Dendritic cell treated with granulocyte-macrophage colony-stimulating factor and Interleukin-4, amounts not matched to agents 40 ng/mL and 50 ng/mL, for 4 days (primary cell): ENCODE data around the gene PDE2A.

ENCODE experiments used
- H3K27ac Mint-ChIP-seq: one replicate; pipeline ENCODE4 v1.8.0; 2022; ENCODE audit warnings: mild to moderate bottlenecking, mixed read lengths
- H3K27me3 Mint-ChIP-seq: one replicate; pipeline ENCODE4 v1.8.0; 2022; ENCODE audit warnings: mild to moderate bottlenecking, mixed read lengths
- H3K36me3 Mint-ChIP-seq: one replicate; pipeline ENCODE4 v1.8.0; 2022; ENCODE audit warnings: low read depth, mixed read lengths
- H3K4me1 Mint-ChIP-seq: one replicate; pipeline ENCODE4 v1.8.0; 2022; ENCODE audit warnings: low read depth, mixed read lengths
- H3K4me3 Mint-ChIP-seq: one replicate; pipeline ENCODE4 v1.8.0; 2022; ENCODE audit warnings: mild to moderate bottlenecking, moderate library complexity, mixed read lengths
- H3K9me3 Mint-ChIP-seq: one replicate; pipeline ENCODE4 v1.8.0; 2022; ENCODE audit warnings: mixed read lengths
- intact Hi-C: fragments of 100-400 bp; cut with micrococcal nuclease; formaldehyde crosslinking; loops from one replicate; pipeline ENCODE4 v1.15.0; 2022

Gene PDE2A

DNA sequence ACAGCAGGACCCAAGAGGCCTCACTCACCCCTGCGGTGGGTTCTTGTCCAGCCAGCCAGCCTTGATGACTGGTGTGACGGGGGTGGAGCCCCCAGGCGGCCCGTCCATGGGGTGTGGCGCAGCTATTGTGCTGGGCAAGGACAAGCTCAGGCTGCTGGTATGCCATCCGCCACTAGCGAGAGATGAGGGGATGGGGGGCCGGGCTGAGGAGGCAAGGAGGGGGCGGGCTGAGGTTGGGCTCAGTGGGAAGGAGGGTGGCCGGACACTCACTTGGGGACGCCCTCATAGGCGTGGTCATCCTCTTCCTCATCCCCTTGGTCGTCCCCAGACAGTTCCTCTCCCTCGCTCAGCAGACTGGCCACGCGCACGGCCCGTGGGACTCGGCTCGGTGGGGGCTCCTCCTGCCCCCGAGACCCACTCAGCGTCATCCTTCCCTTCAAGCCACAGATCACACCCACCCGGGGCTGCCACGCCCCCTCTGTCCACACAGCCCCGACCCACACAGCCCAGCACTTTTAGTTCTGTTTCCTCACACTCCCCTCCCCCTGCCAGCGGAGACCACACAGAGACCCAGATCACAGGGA lies 38.0 kb upstream of the PDE2A start:
- Mint-ChIP-seq H3K27me3 (no peaks in the 10 kb centered on the region), H3K4me1 (peaks cover 97% of the 10 kb centered on the region), H3K9me3 (no peaks in the 10 kb centered on the region), H3K4me3 (peak overlapping the region; percentile 64), H3K27ac (peak overlapping the region; percentile 84), H3K36me3 (peaks cover 100% of the 10 kb centered on the region)
- intact Hi-C loops = no loop called here

DNA sequence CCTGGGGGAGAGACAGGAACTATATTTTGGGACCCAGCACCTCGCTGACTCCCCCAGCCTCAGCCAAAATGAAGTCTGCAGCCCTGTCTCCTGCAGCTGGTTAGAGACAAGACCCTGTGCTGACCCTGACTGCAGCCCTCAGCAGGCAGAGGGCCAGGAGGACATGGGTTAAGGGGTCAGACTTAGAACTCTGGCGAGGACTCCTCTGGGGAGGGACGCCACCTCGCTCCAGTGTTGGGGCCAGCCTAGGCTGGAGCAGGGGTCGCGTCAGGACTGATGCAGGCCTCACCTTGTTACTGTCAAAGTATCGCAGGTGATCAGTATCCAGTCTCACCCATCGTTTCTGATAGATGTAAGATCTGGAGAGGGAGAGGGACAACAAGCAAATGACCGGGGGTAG lies 36.9 kb upstream of the PDE2A start:
- Mint-ChIP-seq H3K9me3 (no peaks in the 10 kb centered on the region), H3K36me3 (peaks cover 100% of the 10 kb centered on the region), H3K27ac (no peak overlapping the region), H3K4me1 (peaks cover 97% of the 10 kb centered on the region), H3K27me3 (no peaks in the 10 kb centered on the region), H3K4me3 (no peak overlapping the region)
- intact Hi-C loops = no loop called here

DNA sequence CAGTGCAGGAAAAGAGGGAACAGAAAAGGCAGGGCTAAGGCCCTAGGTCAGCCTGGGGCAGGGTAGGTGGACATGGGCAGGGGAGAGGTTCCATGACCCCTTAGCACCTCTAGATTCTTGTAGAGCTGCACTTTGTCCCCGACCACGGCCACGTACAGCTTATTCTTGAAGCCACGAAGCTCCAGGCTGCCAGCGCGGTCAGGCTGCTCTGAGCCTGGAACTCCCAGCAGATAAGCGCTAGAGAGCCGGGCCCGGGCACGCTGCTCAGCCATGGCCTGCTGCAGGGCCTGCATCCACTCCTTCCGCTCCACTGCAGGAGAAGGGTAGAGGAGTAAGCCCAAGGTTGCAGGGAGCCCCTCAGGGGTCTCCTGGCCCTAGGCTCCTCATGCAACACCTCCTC lies 36.1 kb upstream of the PDE2A start:
- H3K9me3 Mint-ChIP-seq = no peaks in the 10 kb centered on the region
- no peak overlapping the region for H3K4me3 Mint-ChIP-seq
- no peak overlapping the region for H3K27ac Mint-ChIP-seq
- peaks cover 100% of the 10 kb centered on the region for H3K36me3 Mint-ChIP-seq
- H3K4me1 Mint-ChIP-seq = peaks cover 95% of the 10 kb centered on the region
- intact Hi-C loops = no loop called here
- H3K27me3 Mint-ChIP-seq = no peaks in the 10 kb centered on the region

DNA sequence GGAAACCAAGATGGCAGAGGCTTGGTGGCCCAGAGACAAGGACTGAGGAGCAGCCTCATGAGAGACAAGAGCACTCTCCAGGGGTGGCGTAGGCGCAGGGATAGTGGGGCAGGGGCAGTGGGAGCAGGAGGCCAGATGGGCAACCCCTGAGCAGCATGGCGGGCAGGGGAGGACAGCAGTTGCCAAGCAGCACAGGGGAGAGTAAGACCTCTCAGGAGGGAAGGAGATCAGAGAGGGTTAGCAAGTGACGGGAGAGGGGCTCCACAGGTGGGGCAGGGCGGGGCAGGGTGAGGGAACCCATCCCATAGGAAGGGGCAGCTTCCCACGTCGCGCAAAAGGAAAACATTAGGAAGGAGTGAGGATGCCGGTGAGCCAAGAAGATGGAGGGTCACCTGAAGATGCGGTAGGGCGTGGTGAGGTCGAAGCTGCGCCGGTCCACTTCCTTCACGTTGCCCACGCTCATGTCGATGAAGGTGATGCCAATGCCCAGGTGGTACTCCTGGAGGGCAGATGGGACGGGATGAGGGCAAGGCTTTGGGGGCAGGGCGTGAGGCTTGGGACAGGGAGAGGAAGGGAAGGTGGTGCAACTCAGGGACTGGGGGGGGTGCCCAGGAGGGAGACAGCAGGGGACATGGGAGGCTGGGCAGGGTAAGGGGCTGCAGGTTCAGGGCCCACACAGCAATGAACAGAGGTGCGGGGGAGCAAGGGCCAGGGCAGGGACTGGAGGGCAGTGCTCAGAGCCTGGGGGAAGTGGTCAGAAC lies 35.4 kb upstream of the PDE2A start:
- no peak overlapping the region for H3K4me3 Mint-ChIP-seq
- H3K27ac Mint-ChIP-seq = peak overlapping the region; percentile 21
- no peaks in the 10 kb centered on the region for H3K27me3 Mint-ChIP-seq
- peaks cover 89% of the 10 kb centered on the region for H3K4me1 Mint-ChIP-seq
- H3K9me3 Mint-ChIP-seq = no peaks in the 10 kb centered on the region
- H3K36me3 Mint-ChIP-seq = peaks cover 100% of the 10 kb centered on the region
- intact Hi-C loops = no loop called here

DNA sequence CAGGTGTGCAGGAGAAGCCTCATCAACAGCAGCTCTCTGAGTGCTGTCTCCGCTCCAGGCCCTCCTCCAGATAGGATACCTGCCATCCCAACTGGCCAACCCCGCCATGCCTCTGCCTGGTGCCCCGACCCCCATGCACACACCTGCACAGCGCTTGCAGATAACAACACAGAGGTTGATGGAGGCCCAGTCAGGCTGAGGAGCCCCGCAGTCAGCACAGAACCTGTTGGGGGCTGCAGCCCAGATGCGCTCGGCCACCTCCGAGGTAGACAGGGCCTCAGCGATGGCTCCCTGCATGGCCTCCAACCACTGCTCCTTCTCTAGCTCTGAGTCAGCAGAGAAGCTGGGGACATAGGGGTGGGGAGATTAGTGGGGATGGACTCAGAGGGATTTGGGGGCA lies 32.8 kb upstream of the PDE2A start:
- intact Hi-C loops = no loop called here
- H3K9me3 Mint-ChIP-seq = no peaks in the 10 kb centered on the region
- H3K27me3 Mint-ChIP-seq = no peaks in the 10 kb centered on the region
- peaks cover 100% of the 10 kb centered on the region for H3K36me3 Mint-ChIP-seq
- peak overlapping the region; percentile 18 for H3K27ac Mint-ChIP-seq
- H3K4me3 Mint-ChIP-seq = no peak overlapping the region
- H3K4me1 Mint-ChIP-seq = peaks cover 63% of the 10 kb centered on the region

DNA sequence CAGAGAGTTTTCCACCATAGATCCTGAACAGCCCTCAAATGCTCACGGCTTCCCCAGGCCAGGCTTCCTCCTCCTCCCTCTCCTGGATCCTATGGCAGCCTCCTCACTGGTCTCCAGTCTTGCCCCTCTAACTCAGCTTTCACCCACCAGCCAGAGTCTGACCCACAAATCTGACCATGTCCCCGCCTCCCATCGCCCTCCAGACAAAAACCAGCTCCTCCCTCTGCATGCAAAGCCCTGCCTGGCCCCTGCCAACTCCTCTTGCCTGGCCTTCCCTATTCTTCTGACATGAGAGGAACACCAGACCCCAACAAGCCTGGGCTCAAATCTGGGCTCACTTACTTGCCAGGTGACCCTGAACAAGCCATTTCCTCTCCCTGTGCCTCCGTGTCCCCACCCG lies 32.4 kb upstream of the PDE2A start:
- Mint-ChIP-seq H3K36me3 (peaks cover 100% of the 10 kb centered on the region), H3K27ac (peak overlapping the region; percentile 18), H3K9me3 (no peaks in the 10 kb centered on the region), H3K27me3 (no peaks in the 10 kb centered on the region), H3K4me1 (peaks cover 58% of the 10 kb centered on the region), H3K4me3 (no peak overlapping the region)
- intact Hi-C loops = no loop called here

DNA sequence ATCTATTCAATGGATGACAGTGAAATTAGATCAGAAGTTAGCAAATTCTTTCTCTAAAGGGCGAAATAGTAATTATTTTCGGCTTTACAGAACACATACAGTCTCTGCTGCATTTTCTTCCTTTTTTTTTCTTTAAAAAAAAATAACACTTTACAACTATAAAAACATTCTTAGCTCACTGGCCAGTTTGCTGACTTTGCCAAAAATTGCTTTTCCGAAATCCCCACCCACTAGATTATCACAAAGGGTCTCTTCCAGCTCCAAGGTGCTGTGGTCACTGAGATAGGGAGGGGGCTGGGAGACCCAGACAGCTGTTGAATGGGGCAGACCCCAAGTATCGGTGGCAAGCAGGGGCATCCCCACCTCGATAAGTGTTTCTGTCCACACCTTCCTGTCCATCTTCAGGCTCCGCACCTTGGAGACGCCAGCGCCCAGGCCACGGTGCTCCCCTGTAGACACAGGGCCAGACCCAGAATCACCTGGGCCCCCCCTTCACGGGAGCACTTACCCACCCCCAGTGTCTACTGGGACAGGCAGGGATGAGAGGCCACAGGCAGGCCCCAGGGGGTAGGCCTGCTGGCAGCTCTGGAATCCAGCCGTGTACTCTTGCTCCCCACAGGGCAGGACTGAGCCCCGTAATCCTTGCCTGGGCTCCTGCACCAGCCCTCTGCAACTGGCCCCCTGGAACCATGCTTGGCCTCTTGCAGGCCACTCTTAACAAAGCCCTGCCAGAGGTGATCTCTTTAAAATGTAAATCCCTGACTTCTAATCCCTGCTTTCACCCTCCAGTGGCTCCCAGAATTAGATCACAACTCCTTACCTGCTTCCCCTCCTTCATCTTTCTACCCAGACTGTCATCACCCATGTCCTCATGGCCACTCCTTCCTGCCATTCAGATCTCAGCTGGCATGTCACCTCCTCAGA lies 31.5 kb upstream of the PDE2A start:
- peaks cover 100% of the 10 kb centered on the region for H3K36me3 Mint-ChIP-seq
- H3K4me1 Mint-ChIP-seq = peaks cover 51% of the 10 kb centered on the region
- H3K27ac Mint-ChIP-seq = peak overlapping the region; percentile 18
- intact Hi-C loops = no loop called here
- no peak overlapping the region for H3K4me3 Mint-ChIP-seq
- no peaks in the 10 kb centered on the region for H3K9me3 Mint-ChIP-seq
- H3K27me3 Mint-ChIP-seq = no peaks in the 10 kb centered on the region

DNA sequence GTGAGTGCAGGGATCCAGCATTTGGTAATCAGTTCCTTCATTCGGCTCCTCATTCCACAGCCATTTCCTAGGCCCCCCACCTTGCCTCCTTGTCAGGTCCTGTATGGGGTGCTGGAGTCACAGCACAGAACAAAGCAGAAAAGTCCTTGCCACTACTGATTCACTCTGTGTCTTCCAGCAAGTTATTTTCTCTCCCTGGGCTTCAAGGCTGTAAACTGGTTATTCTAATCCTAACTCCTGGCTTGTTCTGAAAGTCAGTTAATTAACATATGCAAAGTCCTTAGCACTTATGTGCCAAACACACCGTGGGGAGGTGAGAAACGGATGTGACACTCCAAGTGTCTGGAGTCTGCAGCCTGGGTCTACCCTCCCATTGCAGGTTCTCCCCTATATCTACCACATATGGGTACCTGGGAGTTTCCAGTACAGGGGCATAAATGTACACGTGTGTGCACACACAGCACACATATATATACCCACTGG lies 30.6 kb upstream of the PDE2A start:
- H3K36me3 Mint-ChIP-seq = peaks cover 100% of the 10 kb centered on the region
- H3K27ac Mint-ChIP-seq = no peak overlapping the region
- no peaks in the 10 kb centered on the region for H3K9me3 Mint-ChIP-seq

DNA sequence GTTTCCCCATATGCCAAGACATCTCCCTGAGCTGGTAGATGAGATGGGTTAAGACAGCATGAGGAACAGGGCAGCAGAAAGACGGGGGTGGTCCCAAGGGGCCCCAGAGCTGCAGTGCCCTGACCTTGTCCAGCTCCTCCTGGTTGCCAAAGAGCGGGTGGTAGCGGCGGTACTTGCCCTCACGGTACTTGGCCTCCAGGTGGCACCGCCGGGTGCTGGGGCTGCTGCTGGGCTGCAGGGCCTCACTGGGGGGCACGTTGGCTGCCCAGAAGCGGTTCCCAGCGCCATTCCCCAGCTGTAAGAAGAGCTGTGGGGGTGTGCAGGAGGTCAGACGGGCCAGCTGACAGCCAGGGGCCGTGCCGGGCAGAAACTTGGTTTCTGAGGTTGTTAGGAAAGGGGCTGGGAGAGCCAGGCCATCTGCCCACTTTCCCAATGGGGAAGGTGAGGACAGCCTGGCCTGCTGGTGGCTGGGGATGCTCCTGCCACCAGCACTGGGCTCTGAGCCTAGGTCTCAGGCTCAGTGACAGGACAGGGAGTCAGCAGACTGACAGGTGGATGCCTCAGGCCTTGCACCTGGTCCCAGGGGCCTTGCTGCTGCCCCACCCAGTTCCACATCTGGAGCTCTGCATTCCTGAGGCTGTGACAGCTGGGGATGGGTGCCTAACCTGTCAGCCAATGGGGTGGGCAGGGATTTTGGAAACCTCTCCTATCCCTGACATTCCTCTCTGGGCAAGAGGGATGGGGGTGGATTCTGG lies 30.0 kb upstream of the PDE2A start:
- intact Hi-C loops = no loop called here
- Mint-ChIP-seq H3K4me3 (no peak overlapping the region), H3K4me1 (peaks cover 37% of the 10 kb centered on the region), H3K36me3 (peaks cover 100% of the 10 kb centered on the region), H3K9me3 (no peaks in the 10 kb centered on the region), H3K27ac (no peak overlapping the region), H3K27me3 (no peaks in the 10 kb centered on the region)

More for the DNA sequence above, 30.6 kb upstream of the PDE2A start:
- Mint-ChIP-seq H3K4me3 (no peak overlapping the region), H3K4me1 (peaks cover 43% of the 10 kb centered on the region), H3K27me3 (no peaks in the 10 kb centered on the region)
- intact Hi-C loops = no loop called here

DNA sequence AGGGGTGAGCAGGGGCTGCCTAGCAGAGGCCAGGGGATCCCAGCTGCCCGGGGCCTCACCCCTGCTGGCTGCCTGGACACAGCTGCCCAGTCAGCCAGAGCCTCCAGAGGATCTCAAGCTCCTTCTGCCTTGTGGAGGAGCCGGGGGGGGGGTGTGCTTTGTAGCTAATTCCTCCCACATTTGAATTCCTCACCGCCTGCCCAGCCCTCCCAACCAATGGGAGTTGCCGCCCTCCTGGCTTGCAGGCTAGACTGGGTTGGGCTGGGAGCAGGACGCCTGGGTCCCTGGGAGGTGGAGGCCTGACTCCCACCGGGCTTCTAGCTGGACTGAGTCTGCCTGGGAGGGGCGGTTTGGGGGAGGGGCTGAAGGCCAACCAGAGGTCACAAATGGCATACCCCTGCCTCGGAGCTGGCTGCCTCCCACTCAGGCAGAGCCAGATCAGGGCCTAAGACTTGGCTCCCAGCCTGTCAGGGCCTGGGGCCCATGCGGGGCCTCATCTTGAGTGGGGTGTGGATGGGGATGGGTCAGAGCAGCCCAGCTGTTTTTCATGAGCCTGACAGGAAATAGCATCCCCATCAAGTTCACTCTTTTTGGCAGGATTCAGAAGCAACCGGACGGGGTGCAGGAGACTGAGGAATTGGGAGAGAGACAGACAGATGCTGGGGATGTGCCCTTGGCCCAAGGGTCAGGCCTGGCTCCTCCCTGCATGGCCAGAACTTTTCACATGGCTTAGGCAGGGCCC lies 29.2 kb upstream of the PDE2A start:
- Mint-ChIP-seq H3K9me3 (no peaks in the 10 kb centered on the region), H3K27ac (no peak overlapping the region), H3K36me3 (peaks cover 100% of the 10 kb centered on the region), H3K4me3 (no peak overlapping the region), H3K27me3 (no peaks in the 10 kb centered on the region), H3K4me1 (peaks cover 30% of the 10 kb centered on the region)
- intact Hi-C loops = no loop called here

DNA sequence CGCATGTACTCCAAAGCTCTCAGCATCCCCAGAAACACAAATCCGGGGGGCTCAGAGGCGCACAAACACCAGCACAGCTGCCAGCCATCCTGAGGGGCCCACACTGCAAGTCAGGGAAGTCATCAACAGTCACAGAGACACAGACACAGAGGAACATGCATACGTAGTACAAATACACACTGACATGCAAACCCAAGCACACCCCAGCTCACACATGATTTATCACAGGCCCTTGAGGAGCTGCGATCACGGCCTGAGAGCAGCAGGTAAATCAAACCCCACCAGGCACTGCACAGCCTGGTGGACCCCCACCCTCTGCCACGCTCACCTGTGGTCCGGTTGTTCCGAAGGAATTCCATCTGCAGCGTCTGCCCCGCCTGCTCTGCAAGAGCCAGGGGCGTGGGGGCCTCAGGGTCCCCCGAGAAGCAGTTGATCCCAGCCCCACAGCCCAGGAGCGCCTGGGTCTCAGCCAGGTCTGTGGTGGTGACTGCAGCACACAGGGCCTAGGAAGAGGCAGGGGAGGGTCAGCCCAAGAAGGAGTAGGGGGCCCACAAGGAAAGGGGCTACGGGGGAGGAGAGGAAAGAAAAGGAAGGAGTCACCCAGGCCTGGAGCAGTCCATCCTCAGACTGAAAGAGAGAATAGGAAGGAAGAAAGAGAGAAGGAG lies 28.5 kb upstream of the PDE2A start:
- H3K36me3 Mint-ChIP-seq = peaks cover 100% of the 10 kb centered on the region
- no peak overlapping the region for H3K27ac Mint-ChIP-seq
- peaks cover 22% of the 10 kb centered on the region for H3K4me1 Mint-ChIP-seq
- no peaks in the 10 kb centered on the region for H3K27me3 Mint-ChIP-seq
- intact Hi-C loops = no loop called here
- H3K9me3 Mint-ChIP-seq = no peaks in the 10 kb centered on the region
- no peak overlapping the region for H3K4me3 Mint-ChIP-seq

DNA sequence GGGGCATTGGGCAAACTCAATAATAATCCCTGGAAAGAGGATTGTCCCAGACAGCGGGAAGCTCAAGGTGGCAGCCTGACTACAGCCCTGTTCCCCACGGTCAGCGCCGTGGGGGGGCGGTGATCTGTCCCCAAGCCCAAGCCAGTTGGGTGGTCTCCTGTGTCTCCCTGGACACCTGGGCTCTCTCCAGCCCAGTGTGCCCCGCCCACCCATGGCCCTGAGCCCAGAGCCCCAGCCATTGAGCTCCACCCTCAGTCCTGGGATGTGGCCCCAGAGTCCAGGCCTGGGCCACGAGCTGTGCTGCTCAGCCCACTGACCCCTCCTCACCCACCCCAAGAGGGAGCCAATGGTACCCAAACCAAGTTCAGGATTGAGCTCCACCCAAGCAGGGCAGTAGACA lies 27.9 kb upstream of the PDE2A start:
- Mint-ChIP-seq H3K27ac (no peak overlapping the region), H3K9me3 (no peaks in the 10 kb centered on the region), H3K4me1 (peaks cover 16% of the 10 kb centered on the region), H3K4me3 (no peak overlapping the region), H3K27me3 (no peaks in the 10 kb centered on the region), H3K36me3 (peaks cover 100% of the 10 kb centered on the region)
- intact Hi-C loops = no loop called here

DNA sequence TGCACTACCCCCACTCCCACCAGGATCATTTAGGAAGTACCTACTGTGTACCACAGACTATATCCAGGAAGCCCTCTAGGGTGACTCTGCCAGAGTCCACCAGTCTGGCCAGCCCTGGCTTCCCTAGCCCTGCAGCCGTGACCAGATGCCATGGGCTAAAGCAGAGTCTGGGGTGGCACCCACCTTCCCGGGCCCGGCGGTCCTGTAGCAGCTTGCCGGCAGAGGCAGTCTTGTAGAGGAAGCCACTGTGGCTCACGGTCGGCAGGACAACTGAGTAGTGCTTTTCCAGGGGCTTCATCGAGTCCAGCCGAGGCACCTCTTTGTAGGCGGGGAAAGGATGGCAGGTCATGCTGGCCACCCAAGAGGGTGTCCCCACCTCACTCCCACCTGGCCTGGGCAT lies 27.2 kb upstream of the PDE2A start:
- no peak overlapping the region for H3K4me3 Mint-ChIP-seq
- peaks cover 100% of the 10 kb centered on the region for H3K36me3 Mint-ChIP-seq
- no peak overlapping the region for H3K27ac Mint-ChIP-seq

More for the DNA sequence above, 27.2 kb upstream of the PDE2A start:
- Mint-ChIP-seq H3K9me3 (no peaks in the 10 kb centered on the region), H3K4me1 (peaks cover 10% of the 10 kb centered on the region), H3K27me3 (no peaks in the 10 kb centered on the region)
- intact Hi-C loops = no loop called here
